A549 (cell line): ENCODE data around the gene LOXL1. TPM values are rescaled to one million over a fixed set of nuclear protein-coding genes. Genes with fewer than 3 reads are reported as not detected.
A peak's percentile ranks its signal among the peaks of the same experiment; 100 is the strongest.

Experiments used
- ATAC-seq, 2 experiments: fragments of 200-7000 bp in 1 of 2; fragments of >200 bp in 1 of 2; cut with Nextera tagmentation in 1 of 2; cut with Tn5 transposase in 1 of 2; 3 replicates each; pipeline versions ENCODE4 v1.8.0 to v1.9.1; 2018 to 2020; ENCODE audit warnings: mild to moderate bottlenecking in 1 of 2, moderate library complexity in 1 of 2
- CTCF ChIA-PET: fragments of 300-600 bp; sonication (Branson Sonifier 250); formaldehyde crosslinking; extraction: SDS; loops from one replicate; lab custom pipeline; 2021; ENCODE audit warnings: antibody characterized with exemption, inconsistent platforms; lab: Yijun Ruan, JAX
- POLR2A ChIA-PET: fragments of 350-600 bp; formaldehyde crosslinking; extraction: SDS; loops from one replicate; lab custom pipeline; 2021; ENCODE audit warnings: antibody characterized with exemption, inconsistent platforms; lab: Yijun Ruan, JAX
- DNase-seq, 2 experiments: peaks; one replicate each; pipeline versions ENCODE4 v3.0.0 to v3.0.0-alpha.2; 2011 to 2016; ENCODE audit warnings: low read depth in 1 of 2, low spot score in 1 of 2
- FAIRE-seq: peaks from 2 replicates; lab custom pipeline; 2011; peaks lifted over from hg19 to GRCh38; lab: Jason Lieb, UNC
- H3K27ac ChIP-seq, 2 experiments: fragments of >200 bp; sonication (Bioruptor Twin); formaldehyde crosslinking; 3 replicates each; pipeline ENCODE4 v1.5.1; 2016 to 2017
- H3K4me1 ChIP-seq: fragments of >200 bp; sonication (Bioruptor Twin); formaldehyde crosslinking; 3 replicates; pipeline ENCODE4 v1.6.1; 2016
- H3K4me2 ChIP-seq: fragments of >200 bp; sonication (Bioruptor Twin); formaldehyde crosslinking; 3 replicates; pipeline ENCODE4 v1.6.1; 2016
- H3K4me3 ChIP-seq: fragments of >200 bp; sonication (Bioruptor Twin); formaldehyde crosslinking; 3 replicates; pipeline ENCODE4 v1.5.1; 2016
- H3K9me3 ChIP-seq: fragments of >200 bp; sonication (Bioruptor Twin); formaldehyde crosslinking; 3 replicates; pipeline ENCODE4 v1.6.1; 2016
- ATOH8 ChIP-seq: fragments of 250-450 bp; sonication (Bioruptor Pico); IDR thresholded peaks from 2 replicates; pipeline ENCODE4 v1.5.0; 2020; ENCODE audit warnings: low read depth, mild to moderate bottlenecking, moderate library complexity
- CEBPB ChIP-seq, 2 experiments: fragments of >200 bp in 1 of 2; sonication (Bioruptor Twin) in 1 of 2; formaldehyde crosslinking in 1 of 2; IDR thresholded peaks; 2 replicates each; pipeline ENCODE4 v1.6.1; 2012 to 2016
- EHMT2 ChIP-seq: fragments of 200-600 bp; sonication (generic); IDR thresholded peaks from 2 replicates; pipeline ENCODE4 v1.6.1; 2016; ENCODE audit warnings: antibody characterized with exemption, low read depth, mild to moderate bottlenecking, moderate library complexity
- FOXS1 ChIP-seq: fragments of 250-450 bp; sonication (Bioruptor Pico); IDR thresholded peaks from 2 replicates; pipeline ENCODE4 v1.5.0; 2020; ENCODE audit warnings: mild to moderate bottlenecking, moderate library complexity
- HDAC2 ChIP-seq: fragments of 200-600 bp; sonication (generic); IDR thresholded peaks from 2 replicates; pipeline ENCODE4 v1.6.1; 2016
- HMGXB4 ChIP-seq: fragments of 250-450 bp; sonication (Bioruptor Pico); IDR thresholded peaks from 2 replicates; pipeline ENCODE4 v1.5.0; 2021; ENCODE audit warnings: mild to moderate bottlenecking, moderate library complexity, borderline replicate concordance
- HOXA7 ChIP-seq: fragments of 250-450 bp; sonication (Bioruptor Pico); IDR thresholded peaks from 2 replicates; pipeline ENCODE4 v1.5.0; 2020; ENCODE audit warnings: mild to moderate bottlenecking, moderate library complexity
- JUN ChIP-seq, 2 experiments: fragments of >200 bp; sonication (Bioruptor Twin); formaldehyde crosslinking; IDR thresholded peaks; 2 replicates in 1 of 2; 3 replicates in 1 of 2; pipeline ENCODE4 v1.6.1; 2016 to 2017
- JUNB ChIP-seq: fragments of >200 bp; sonication (Bioruptor Twin); formaldehyde crosslinking; IDR thresholded peaks from 2 replicates; pipeline ENCODE4 v1.6.1; 2016
- KDM1A ChIP-seq: fragments of 200-600 bp; sonication (generic); IDR thresholded peaks from 2 replicates; pipeline ENCODE4 v1.6.1; 2016; ENCODE audit warnings: low read depth, mild to moderate bottlenecking
- MAZ ChIP-seq: fragments of 150-350 bp; IDR thresholded peaks from 2 replicates; pipeline ENCODE4 v1.6.1; 2014; ENCODE audit warnings: antibody characterized with exemption, low read depth, low read length, borderline replicate concordance
- NPAS2 ChIP-seq: fragments of 250-450 bp; sonication (Bioruptor Pico); IDR thresholded peaks from 2 replicates; pipeline ENCODE4 v1.8.0; 2022; ENCODE audit warnings: mild to moderate bottlenecking, moderate library complexity, borderline replicate concordance
- PBX3 ChIP-seq: IDR thresholded peaks from 2 replicates; pipeline ENCODE4 v1.6.1; 2012
- POLR2A ChIP-seq: IDR thresholded peaks from 2 replicates; pipeline ENCODE4 v1.6.1; 2012; ENCODE audit warnings: mild to moderate bottlenecking, low read length
- RAD21 ChIP-seq, 2 experiments: fragments of >200 bp in 1 of 2; sonication (Bioruptor Twin) in 1 of 2; formaldehyde crosslinking in 1 of 2; IDR thresholded peaks in 1 of 2; conservative IDR thresholded peaks in 1 of 2; 2 replicates in 1 of 2; 3 replicates in 1 of 2; pipeline ENCODE4 v1.6.1; 2012 to 2018; ENCODE audit warnings: inconsistent platforms in 1 of 2
- RCOR1 ChIP-seq: fragments of 150-350 bp; IDR thresholded peaks from 2 replicates; pipeline ENCODE4 v1.6.1; 2014; ENCODE audit warnings: antibody characterized with exemption, low read length, low read depth
- RNF2 ChIP-seq: fragments of 200-600 bp; sonication (generic); IDR thresholded peaks from 2 replicates; pipeline ENCODE4 v1.6.1; 2016; ENCODE audit warnings: low read depth, mild to moderate bottlenecking, antibody characterized with exemption, moderate library complexity, borderline replicate concordance
- TFCP2L1 ChIP-seq: fragments of 250-450 bp; sonication (Bioruptor Pico); IDR thresholded peaks from 2 replicates; pipeline ENCODE4 v1.5.0; 2021; ENCODE audit warnings: mild to moderate bottlenecking
- TP53 ChIP-seq: fragments of 250-450 bp; sonication (Bioruptor Pico); IDR thresholded peaks from 2 replicates; pipeline ENCODE4 v1.5.0; 2021; ENCODE audit warnings: mild to moderate bottlenecking, moderate library complexity
- ZNF302 ChIP-seq: fragments of 250-450 bp; sonication (Bioruptor Pico); IDR thresholded peaks from 2 replicates; pipeline ENCODE4 v1.9.0; 2021; ENCODE audit warnings: inconsistent platforms, mild to moderate bottlenecking, moderate library complexity
- WGBS: methylation state at CpG from one replicate; pipeline ENCODE4 v1.1.6; 2017; ENCODE audit errors: missing lambda C conversion rate; 5-methylcytosine and 5-hydroxymethylcytosine counted together
- polyA plus RNA-seq, 4 experiments: library from polyadenylated mRNA; depleted of rRNA in 3 of 4; stranded (reverse); fragments of >200 nt; fragmentation: RNase III in 1 of 4; extraction: RNeasy Plus Mini Kit Qiagen cat#74134 plus additional on column Dnase treatment in 1 of 4; gene quantifications; 2 replicates in 3 of 4; 3 replicates in 1 of 4; pipeline ENCODE4 v1.2.3, GENCODE V29; 2011 to 2017
- TF ChIP-seq, protein P1 (sequence below): fragments of 150-350 bp; IDR thresholded peaks from 2 replicates; pipeline ENCODE4 v1.6.1; 2014; ENCODE audit warnings: low read depth, mild to moderate bottlenecking, low read length

Gene LOXL1
- polyA plus RNA-seq, 2 of the 4 experiments (the other 2 are of a cell fraction): 0.62 to 0.65 TPM

GRCh38 chr15:73924171-73924921, 1.9 kb upstream of the LOXL1 start:
- peak; percentile 26 to 55; a peak in 3 of 6 replicates for ATAC-seq

GRCh38 chr15:73925848-73926218, 429 bp upstream of the LOXL1 start:
- TF ChIP-seq MAZ: no peak
- no peak for TF ChIP-seq EHMT2
- FAIRE-seq: no peak
- no peak for ATAC-seq
- H3K4me1 ChIP-seq: peaks cover 19% of the 10 kb centered on the region
- CTCF ChIA-PET: interaction anchor here (2.3 kb wide), 1 partner anchor 19 kb away, joined by 8 read pairs; no protein-coding TSS in a partner anchor
- no peak overlapping the region for H3K4me2 ChIP-seq
- no peak overlapping the region for H3K27ac ChIP-seq
- WGBS: 93% methylated on average over 8 of the region's 8 CpGs
- no peak overlapping the region for H3K4me3 ChIP-seq
- no peaks in the 10 kb centered on the region for H3K9me3 ChIP-seq
- no peak for DNase-seq
- POLR2A ChIA-PET: no interaction called here

More at GRCh38 chr15:73924171-73924921, 1.9 kb upstream of the LOXL1 start:
- 35% methylated on average over 9 of the region's 12 CpGs for WGBS
- peak overlapping the region in 1 of 2 experiments; percentile 75; a peak in 3 of 6 replicates for H3K27ac ChIP-seq
- peak; percentile 12 to 17 for DNase-seq
- H3K4me2 ChIP-seq: peak overlapping the region; percentile 21; the same call in 1 of the 3 replicates
- FAIRE-seq: no peak
- H3K4me3 ChIP-seq: no peak overlapping the region
- ChIA-PET POLR2A (no interaction called here), CTCF (interaction anchor here (2.3 kb wide), 1 partner anchor 17 kb away, joined by 8 read pairs; no protein-coding TSS in a partner anchor)
- TF ChIP-seq TP53 (CRISPR knock-in tag) (no peak), JUN (IDR thresholded peaks at IDR 0.05) (no peak), PBX3 (no peak), RCOR1 (no peak), KDM1A (no peak), ATOH8 (CRISPR knock-in tag) (no peak), POLR2A (no peak)
- H3K9me3 ChIP-seq: no peaks in the 10 kb centered on the region
- peaks cover 19% of the 10 kb centered on the region for H3K4me1 ChIP-seq

GRCh38 chr15:73927003-73927475, 777 bp downstream of the LOXL1 start:
- H3K27ac ChIP-seq: peak overlapping the region; percentile 75 to 86
- H3K4me3 ChIP-seq: peak overlapping the region; percentile 53
- DNase-seq (no peak), FAIRE-seq (no peak), ATAC-seq (no peak)
- H3K4me2 ChIP-seq: peak overlapping the region; percentile 85
- TF ChIP-seq JUNB: no peak
- TF ChIP-seq TFCP2L1: no peak
- TF ChIP-seq, protein P1, sequence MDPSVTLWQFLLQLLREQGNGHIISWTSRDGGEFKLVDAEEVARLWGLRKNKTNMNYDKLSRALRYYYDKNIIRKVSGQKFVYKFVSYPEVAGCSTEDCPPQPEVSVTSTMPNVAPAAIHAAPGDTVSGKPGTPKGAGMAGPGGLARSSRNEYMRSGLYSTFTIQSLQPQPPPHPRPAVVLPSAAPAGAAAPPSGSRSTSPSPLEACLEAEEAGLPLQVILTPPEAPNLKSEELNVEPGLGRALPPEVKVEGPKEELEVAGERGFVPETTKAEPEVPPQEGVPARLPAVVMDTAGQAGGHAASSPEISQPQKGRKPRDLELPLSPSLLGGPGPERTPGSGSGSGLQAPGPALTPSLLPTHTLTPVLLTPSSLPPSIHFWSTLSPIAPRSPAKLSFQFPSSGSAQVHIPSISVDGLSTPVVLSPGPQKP: no peak
- no peak for TF ChIP-seq FOXS1
- no peak for TF ChIP-seq HMGXB4 (CRISPR knock-in tag)
- TF ChIP-seq NPAS2 (CRISPR knock-in tag): no peak
- no peak for TF ChIP-seq RAD21 (conservative IDR thresholded peaks at IDR 0.05 in 1 of 2, IDR thresholded peaks at IDR 0.05 in 1 of 2)
- TF ChIP-seq ZNF302: no peak
- TF ChIP-seq HOXA7 (CRISPR knock-in tag): no peak
- TF ChIP-seq RNF2: no peak
- no peak for TF ChIP-seq CEBPB (IDR thresholded peaks at IDR 0.05)
- TF ChIP-seq HDAC2: no peak
- WGBS: 94% methylated on average over 7 of the region's 65 CpGs
- ChIA-PET POLR2A (no interaction called here), CTCF (interaction anchor here (0.8 to 2.4 kb wide), 17 partner anchors 10 to 227 kb away, joined by 3 to 8 read pairs (median 5); no protein-coding TSS in a partner anchor)
- peaks cover 19% of the 10 kb centered on the region for H3K4me1 ChIP-seq
- H3K9me3 ChIP-seq: no peaks in the 10 kb centered on the region
